H1 (cell line): Measurements from ENCODE around the gene REPIN1. TPM values are rescaled to one million over a fixed set of nuclear protein-coding genes. Genes with fewer than 3 reads are reported as not detected.

Experiments
- CTCF ChIA-PET: fragments of 300-600 bp; sonication (Branson Sonifier 250); formaldehyde crosslinking; loops from one replicate; lab custom pipeline; 2021; ENCODE audit not compliant: partially characterized antibody; lab: Charles Lee
- POLR2A ChIA-PET: fragments of 300-600 bp; sonication (Branson Sonifier 250); formaldehyde crosslinking; loops from one replicate; lab custom pipeline; 2021; ENCODE audit warnings: inconsistent platforms; ENCODE audit not compliant: partially characterized antibody; lab: Charles Lee
- DNase-seq, 2 experiments: peaks; one replicate each; pipeline versions ENCODE4 v3.0.0 to v3.0.0-alpha.2; 2010 to 2022; ENCODE audit warnings: low spot score in 2 of 2, low read depth in 1 of 2, mixed read lengths in 1 of 2
- FAIRE-seq: peaks from 2 replicates; lab custom pipeline; 2011; peaks lifted over from hg19 to GRCh38; lab: Jason Lieb, UNC
- H2AFZ ChIP-seq: 2 replicates; pipeline ENCODE4 v1.8.1; 2012; ENCODE audit warnings: low read length, inconsistent platforms
- H2AK5ac ChIP-seq: 2 replicates; pipeline ENCODE4 v1.6.1; 2013; ENCODE audit warnings: low read depth, low read length
- H2BK120ac ChIP-seq: replicated peaks from 2 replicates; pipeline ENCODE3; 2013; ENCODE audit warnings: low read depth, low read length, inconsistent platforms
- H2BK12ac ChIP-seq: 2 replicates; pipeline ENCODE4 v1.6.1; 2013; ENCODE audit warnings: low read depth, low read length
- H2BK15ac ChIP-seq: 2 replicates; pipeline ENCODE4 v1.6.1; 2013; ENCODE audit warnings: low read length
- H2BK20ac ChIP-seq: 2 replicates; pipeline ENCODE4 v1.6.1; 2013; ENCODE audit warnings: low read length
- H2BK5ac ChIP-seq: 2 replicates; pipeline ENCODE4 v1.6.1; 2013; ENCODE audit warnings: low read depth, low read length
- H3K14ac ChIP-seq: 2 replicates; pipeline ENCODE4 v1.6.1; 2013; ENCODE audit warnings: inconsistent platforms; ENCODE audit not compliant: insufficient read length
- H3K18ac ChIP-seq: 2 replicates; pipeline ENCODE4 v1.6.1; 2013; ENCODE audit warnings: low read length; ENCODE audit errors: extremely low read depth
- H3K23ac ChIP-seq: 2 replicates; pipeline ENCODE4 v1.6.1; 2013; ENCODE audit warnings: inconsistent platforms; ENCODE audit not compliant: insufficient read length
- H3K23me2 ChIP-seq: 2 replicates; pipeline ENCODE4 v1.6.1; 2013; ENCODE audit warnings: low read depth, low read length
- H3K27ac ChIP-seq: 2 replicates; pipeline ENCODE4 v1.6.1; 2011; ENCODE audit warnings: low read depth, low read length, inconsistent platforms
- H3K27me3 ChIP-seq, 4 experiments: replicated peaks in 1 of 4; 1 replicate in 1 of 4; 2 replicates in 3 of 4; pipeline versions ENCODE4 v1.6.1 to v1.8.1; 2011 to 2013; ENCODE audit warnings: low read length in 3 of 4, mild to moderate bottlenecking in 3 of 4, inconsistent platforms in 2 of 4, mixed read lengths in 2 of 4, moderate library complexity in 1 of 4; ENCODE audit not compliant: control insufficient read depth in 3 of 4, insufficient read depth in 3 of 4; ENCODE audit errors: extremely low read depth in 1 of 4
- H3K36me3 ChIP-seq, 4 experiments: 2 replicates each; pipeline versions ENCODE4 v1.6.1 to v1.8.1; 2011 to 2013; ENCODE audit warnings: mild to moderate bottlenecking in 4 of 4, low read length in 3 of 4, moderate library complexity in 2 of 4, control low read depth in 1 of 4, inconsistent platforms in 1 of 4; ENCODE audit not compliant: insufficient read depth in 4 of 4, control insufficient read depth in 2 of 4
- H3K4ac ChIP-seq: replicated peaks from 2 replicates; pipeline ENCODE3; 2013; ENCODE audit warnings: low read length, low read depth, mixed read lengths, inconsistent platforms; ENCODE audit not compliant: insufficient read length
- H3K4me1 ChIP-seq, 4 experiments: replicated peaks in 1 of 4; 1 replicate in 1 of 4; 2 replicates in 3 of 4; pipeline versions ENCODE4 v1.6.1 to v1.8.1; 2011 to 2013; ENCODE audit warnings: low read length in 3 of 4, inconsistent platforms in 2 of 4, mixed read lengths in 1 of 4; ENCODE audit not compliant: insufficient read depth in 4 of 4, control insufficient read depth in 3 of 4
- H3K4me2 ChIP-seq, 2 experiments: 2 replicates each; pipeline versions ENCODE4 v1.6.1 to v1.8.1; 2011 to 2013; ENCODE audit warnings: low read depth in 2 of 2, low read length in 2 of 2, control low read depth in 1 of 2, inconsistent platforms in 1 of 2, mild to moderate bottlenecking in 1 of 2; ENCODE audit not compliant: insufficient read depth in 1 of 2
- H3K4me3 ChIP-seq, 4 experiments: fragments of 200-600, 300-600 bp in 1 of 4; sonication (generic), shearing (Covaris generic), sonication (Bioruptor Twin) in 1 of 4; 2 replicates each; pipeline versions ENCODE4 v1.5.1 to v1.8.1; 2011 to 2016; ENCODE audit warnings: low read length in 4 of 4, low read depth in 3 of 4, control low read depth in 2 of 4, inconsistent platforms in 2 of 4, mild to moderate bottlenecking in 2 of 4, mixed read lengths in 1 of 4, moderate library complexity in 1 of 4; ENCODE audit not compliant: insufficient read depth in 2 of 4; ENCODE audit errors: extremely low read depth in 1 of 4
- H3K56ac ChIP-seq: replicated peaks from 2 replicates; pipeline ENCODE3; 2013; ENCODE audit warnings: low read depth, mild to moderate bottlenecking, mixed read lengths, low read length, inconsistent platforms; ENCODE audit not compliant: insufficient read length
- H3K79me1 ChIP-seq: 2 replicates; pipeline ENCODE4 v1.6.1; 2013; ENCODE audit warnings: low read depth, low read length, control low read depth
- H3K79me2 ChIP-seq, 2 experiments: 2 replicates each; pipeline versions ENCODE4 v1.6.1 to v1.8.1; 2012 to 2013; ENCODE audit warnings: low read length in 2 of 2, mild to moderate bottlenecking in 2 of 2, inconsistent platforms in 1 of 2; ENCODE audit not compliant: insufficient read depth in 2 of 2, control insufficient read depth in 1 of 2
- H3K9ac ChIP-seq, 4 experiments: replicated peaks in 1 of 4; 1 replicate in 1 of 4; 2 replicates in 3 of 4; pipeline versions ENCODE4 v1.6.1 to v1.8.1; 2011 to 2013; ENCODE audit warnings: low read depth in 3 of 4, low read length in 3 of 4, control low read depth in 2 of 4, mild to moderate bottlenecking in 2 of 4, moderate library complexity in 2 of 4, inconsistent platforms in 1 of 4; ENCODE audit errors: extremely low read depth in 1 of 4
- H3K9me3 ChIP-seq, 2 experiments: 2 replicates each; pipeline versions ENCODE4 v1.6.1 to v1.8.1; 2012 to 2013; ENCODE audit warnings: mild to moderate bottlenecking in 2 of 2, moderate library complexity in 2 of 2, control low read depth in 1 of 2, inconsistent platforms in 1 of 2, low read depth in 1 of 2, low read length in 1 of 2, mixed read lengths in 1 of 2; ENCODE audit not compliant: insufficient read depth in 2 of 2
- H4K20me1 ChIP-seq, 2 experiments: replicated peaks in 1 of 2; 2 replicates each; pipeline versions ENCODE3 to v1.8.1; 2011 to 2013; ENCODE audit warnings: inconsistent platforms in 2 of 2, low read length in 2 of 2, mild to moderate bottlenecking in 1 of 2; ENCODE audit not compliant: insufficient read depth in 2 of 2, control insufficient read depth in 1 of 2
- H4K5ac ChIP-seq: 2 replicates; pipeline ENCODE4 v1.6.1; 2013; ENCODE audit warnings: low read length, low read depth, mixed read lengths, inconsistent platforms; ENCODE audit not compliant: insufficient read length
- H4K8ac ChIP-seq: 2 replicates; pipeline ENCODE4 v1.8.0; 2013; ENCODE audit warnings: mild to moderate bottlenecking, moderate library complexity, low read length, inconsistent platforms; ENCODE audit not compliant: insufficient read depth; ENCODE audit errors: extremely low read depth
- H4K91ac ChIP-seq: replicated peaks from 2 replicates; pipeline ENCODE3; 2013; ENCODE audit warnings: low read length, mixed read lengths, inconsistent platforms; ENCODE audit not compliant: insufficient read length
- CHD1 ChIP-seq: IDR thresholded peaks from 2 replicates; pipeline ENCODE4 v1.6.1; 2012; ENCODE audit warnings: low read depth, low read length, improper control_type of control experiment
- CTCF ChIP-seq, 3 experiments: IDR thresholded peaks; 1 replicate in 2 of 3; 2 replicates in 1 of 3; pipeline versions ENCODE4 v1.5.1 to v1.6.1; 2011; ENCODE audit warnings: low read length in 3 of 3, mild to moderate bottlenecking in 3 of 3, inconsistent platforms in 2 of 3, low read depth in 1 of 3, moderate library complexity in 1 of 3; ENCODE audit not compliant: insufficient read depth in 1 of 3; ENCODE audit errors: control extremely low read depth in 1 of 3
- FOSL1 ChIP-seq: IDR thresholded peaks from 2 replicates; pipeline ENCODE4 v1.6.1; 2011; ENCODE audit warnings: mild to moderate bottlenecking, low read depth, low read length, moderate library complexity; ENCODE audit not compliant: insufficient read depth
- HDAC6 ChIP-seq: IDR thresholded peaks from one replicate; pipeline ENCODE4 v1.7.1; 2012; ENCODE audit warnings: low read depth, mild to moderate bottlenecking, inconsistent platforms, low read length, moderate library complexity
- MAFK ChIP-seq: IDR thresholded peaks from 2 replicates; pipeline ENCODE4 v1.6.1; 2012; ENCODE audit warnings: low read depth, mild to moderate bottlenecking, improper control_type of control experiment, low read length
- POLR2A ChIP-seq, 2 experiments: IDR thresholded peaks; 1 replicate in 1 of 2; 2 replicates in 1 of 2; pipeline ENCODE4 v1.6.1; 2011; ENCODE audit warnings: low read depth in 2 of 2, low read length in 2 of 2, mild to moderate bottlenecking in 2 of 2; ENCODE audit errors: control extremely low read depth in 1 of 2
- TEAD4 ChIP-seq: IDR thresholded peaks from 2 replicates; pipeline ENCODE4 v1.6.1; 2012; ENCODE audit warnings: low read depth, low read length, inconsistent platforms, mixed read lengths
- WGBS, 2 experiments: shearing (Covaris generic) in 1 of 2; methylation state at CpG; one replicate each; pipeline versions ENCODE4 v1.1.6 to v1.1.7; 2013 to 2015; ENCODE audit warnings: low lambda C conversion rate in 2 of 2, mixed read lengths in 2 of 2, inconsistent platforms in 1 of 2, low coverage in 1 of 2, missing lambda C conversion rate in 1 of 2; ENCODE audit not compliant: insufficient replicate concordance in 2 of 2, insufficient coverage in 1 of 2, insufficient read length in 1 of 2; ENCODE audit errors: extremely low coverage in 1 of 2, missing lambda C conversion rate in 1 of 2; 5-methylcytosine and 5-hydroxymethylcytosine counted together
- polyA plus RNA-seq, 7 experiments: library from polyadenylated mRNA; depleted of rRNA in 3 of 7; stranded (reverse) in 5 of 7; unstranded in 2 of 7; fragments of >200 nt in 5 of 7; fragments of 200-250 nt in 2 of 7; gene quantifications; 1 replicate in 5 of 7; 2 replicates in 1 of 7; 4 replicates in 1 of 7; pipeline versions ENCODE4 v1.2.1 to v1.2.3, GENCODE V29; 2011 to 2013; ENCODE audit warnings: missing spikeins in 2 of 7, mixed read lengths in 2 of 7
- total RNA-seq: library from RNA; stranded (reverse); fragmentation: NEBNext Ultra II Directional; extraction: Animal tissue kit (Norgen Biotek cat#: 25700); gene quantifications from 2 replicates; pipeline ENCODE4 v1.2.1, GENCODE V29; 2021

Gene REPIN1
- total and polyA plus RNA-seq, 2 of the 8 experiments (the other 6 are each of a cell fraction or from before 2014, with no cell fraction given) = 98.6 to 125 TPM

DNA sequence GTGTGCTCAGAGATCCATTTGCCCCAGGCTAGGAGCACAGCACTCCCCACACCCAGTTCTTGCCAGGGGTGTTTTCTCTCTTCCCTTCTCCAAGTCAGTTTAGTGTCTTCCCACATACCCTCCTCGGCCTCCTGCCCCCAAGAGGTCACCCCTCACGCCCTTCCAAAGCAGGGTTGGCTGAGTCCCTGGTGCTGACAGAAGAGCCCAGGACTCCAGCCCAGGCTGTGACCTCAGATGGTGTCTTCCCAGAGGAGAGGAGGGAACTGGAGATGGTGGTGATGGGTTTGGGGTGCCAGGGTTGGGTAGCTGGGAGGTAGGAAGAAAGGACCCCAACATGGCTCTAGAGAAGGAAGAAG is 30.3 kb downstream of the REPIN1 start:
- H4K5ac ChIP-seq = no peak overlapping the region
- no peak overlapping the region; the same call in 1 of the 2 replicates for H2AK5ac ChIP-seq
- peak overlapping the region; percentile 59 for H4K91ac ChIP-seq
- no peak overlapping the region for H3K4me3 ChIP-seq
- no peaks in the 10 kb centered on the region for H3K79me1 ChIP-seq
- FAIRE-seq (no peak), DNase-seq (no peak)
- ChIA-PET CTCF (interaction anchor here (0.8 to 2.2 kb wide), 5 partner anchors 10 to 50 kb away, joined by 3 to 6 read pairs (median 4); no protein-coding TSS in a partner anchor), POLR2A (interaction anchor here (1.2 to 13.9 kb wide), 5 partner anchors 9 to 70 kb away, joined by 3 to 230 read pairs (median 164); partner anchors contain the start of gene REPIN1)
- H2BK5ac ChIP-seq = peak overlapping the region; percentile 97
- no peak overlapping the region for H3K4ac ChIP-seq
- no peak overlapping the region for H2AFZ ChIP-seq
- H3K14ac ChIP-seq = no peak overlapping the region
- no peak overlapping the region for H3K4me2 ChIP-seq
- H2BK20ac ChIP-seq = no peak overlapping the region
- H4K8ac ChIP-seq = no peak overlapping the region
- peaks cover 0 to 18% of the 10 kb centered on the region in 2 experiments; a peak in 2 of 4 replicates for H3K79me2 ChIP-seq
- H3K23ac ChIP-seq = no peak overlapping the region
- peaks cover 6 to 35% (median 15%) of the 10 kb centered on the region in 4 experiments; a peak in 6 of 8 replicates for H3K36me3 ChIP-seq
- H4K20me1 ChIP-seq = no peaks in the 10 kb centered on the region
- 0 out of 2 replicates have a peak overlapping the region, but pooled peaks have one; percentile 10 for H2BK15ac ChIP-seq
- H3K9me3 ChIP-seq = no peaks in the 10 kb centered on the region
- peaks cover 26 to 53% (median 43%) of the 10 kb centered on the region in 4 experiments for H3K4me1 ChIP-seq
- H2BK12ac ChIP-seq = peak overlapping the region; percentile 53; the same call in 1 of the 2 replicates
- no peaks in the 10 kb centered on the region; the same call in 1 of the 2 replicates for H3K23me2 ChIP-seq
- H3K9ac ChIP-seq = no peak overlapping the region
- H3K56ac ChIP-seq = no peak overlapping the region
- peak overlapping the region; percentile 90; the same call in 1 of the 2 replicates for H3K27ac ChIP-seq
- H3K18ac ChIP-seq = peak overlapping the region; percentile 71; the same call in 1 of the 2 replicates
- no peaks in the 10 kb centered on the region for H3K27me3 ChIP-seq
- peak overlapping the region; percentile 35 for H2BK120ac ChIP-seq
- 100% methylated on average over 2 of the region's 2 CpGs; no CpG with 5 or more reads in 1 of the 2 experiments for WGBS, 2 experiments
- TF ChIP-seq CHD1 (no peak), MAFK (no peak), POLR2A (IDR thresholded peaks at IDR 0.05; ENCODE audit: control extremely low read depth in 1 of 2, low read depth in 2 of 2, low read length in 2 of 2) (no peak), TEAD4 (no peak), FOSL1 (no peak), HDAC6 (no peak), CTCF (IDR thresholded peaks at IDR 0.05; ENCODE audit: control extremely low read depth in 1 of 3, insufficient read depth in 1 of 3, low read depth in 1 of 3, low read length in 3 of 3) (no peak)
